ENCODE measurements around the gene TRIM17. TPM values are rescaled to one million over a fixed set of nuclear protein-coding genes. Genes with fewer than 3 reads are reported as not detected.

The TRIM17 gene
- total RNA-seq, 2 donors from 2014 or later: 8.4 to 19.6 TPM

DNA sequence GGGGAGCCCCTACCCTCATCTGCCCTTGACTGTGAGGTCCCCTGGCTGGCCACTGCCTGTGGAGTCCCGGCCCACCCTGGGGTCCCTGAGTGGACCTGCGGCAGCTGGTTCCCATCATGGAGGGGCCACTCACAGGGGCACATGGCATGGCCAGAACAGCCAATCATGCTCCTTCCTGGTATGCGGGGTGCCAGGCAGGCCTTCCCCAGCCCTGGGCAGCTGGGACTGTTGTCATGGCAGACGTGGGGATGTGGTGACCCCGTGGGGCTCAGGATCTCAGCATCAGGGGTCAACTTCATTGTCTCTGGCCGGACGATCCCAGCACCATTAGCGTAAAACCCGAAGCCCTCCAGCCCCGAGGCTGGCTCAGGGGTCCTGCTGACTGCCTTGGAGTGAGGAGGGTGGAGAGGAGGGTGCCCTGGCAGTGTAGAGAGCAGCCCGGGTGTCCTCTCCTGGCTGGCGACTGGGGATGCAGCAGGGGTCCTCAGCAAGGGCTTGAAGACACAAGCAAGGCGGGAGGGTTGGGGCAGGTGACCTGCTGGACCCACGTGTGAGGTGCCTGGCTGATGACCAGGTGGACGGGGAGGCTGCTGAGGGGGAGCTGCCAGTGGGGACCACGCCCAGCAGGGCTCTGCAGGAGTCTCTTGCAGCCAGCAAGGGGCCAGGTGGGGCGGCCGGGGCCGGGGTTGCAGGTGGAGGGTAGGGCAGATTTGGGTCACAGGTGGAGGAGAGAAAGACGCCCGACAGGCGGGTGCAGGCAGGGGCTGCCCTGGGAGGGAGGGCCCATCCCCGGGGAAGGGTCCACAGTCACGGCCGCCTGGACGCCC is 55.1 kb downstream of the TRIM17 start:
- Mint-ChIP-seq H3K27me3 (ENCODE audit: insufficient read depth) (no peaks in the 10 kb centered on the region), H3K4me1 (no peaks in the 10 kb centered on the region), H3K4me3 (no peak overlapping the region), H3K27ac (no peak overlapping the region), H3K9me3 (peaks cover 2% of the 10 kb centered on the region), H3K36me3 (ENCODE audit: low read depth) (no peaks in the 10 kb centered on the region)
- no peaks in the 10 kb centered on the region for H3K36me3 ChIP-seq (ENCODE audit: control insufficient read depth, insufficient read depth, low read length)
- no peaks in the 10 kb centered on the region for H3K4me1 ChIP-seq (ENCODE audit: control insufficient read depth, insufficient read depth, low read length)
- H3K9me3 ChIP-seq (ENCODE audit: control insufficient read depth, low read length): no peaks in the 10 kb centered on the region
- no peak overlapping the region for H3K9ac ChIP-seq (ENCODE audit: extremely low read depth, low read length, poor library complexity, severe bottlenecking)
- H3K4me3 ChIP-seq (ENCODE audit: low read length): no peak overlapping the region
- TF ChIP-seq, protein P1, sequence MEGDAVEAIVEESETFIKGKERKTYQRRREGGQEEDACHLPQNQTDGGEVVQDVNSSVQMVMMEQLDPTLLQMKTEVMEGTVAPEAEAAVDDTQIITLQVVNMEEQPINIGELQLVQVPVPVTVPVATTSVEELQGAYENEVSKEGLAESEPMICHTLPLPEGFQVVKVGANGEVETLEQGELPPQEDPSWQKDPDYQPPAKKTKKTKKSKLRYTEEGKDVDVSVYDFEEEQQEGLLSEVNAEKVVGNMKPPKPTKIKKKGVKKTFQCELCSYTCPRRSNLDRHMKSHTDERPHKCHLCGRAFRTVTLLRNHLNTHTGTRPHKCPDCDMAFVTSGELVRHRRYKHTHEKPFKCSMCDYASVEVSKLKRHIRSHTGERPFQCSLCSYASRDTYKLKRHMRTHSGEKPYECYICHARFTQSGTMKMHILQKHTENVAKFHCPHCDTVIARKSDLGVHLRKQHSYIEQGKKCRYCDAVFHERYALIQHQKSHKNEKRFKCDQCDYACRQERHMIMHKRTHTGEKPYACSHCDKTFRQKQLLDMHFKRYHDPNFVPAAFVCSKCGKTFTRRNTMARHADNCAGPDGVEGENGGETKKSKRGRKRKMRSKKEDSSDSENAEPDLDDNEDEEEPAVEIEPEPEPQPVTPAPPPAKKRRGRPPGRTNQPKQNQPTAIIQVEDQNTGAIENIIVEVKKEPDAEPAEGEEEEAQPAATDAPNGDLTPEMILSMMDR (conservative IDR thresholded peaks at IDR 0.05): no peak
- WGBS, 2 experiments (ENCODE audit: insufficient coverage in 1 of 2, insufficient read length in 1 of 2): 88 to 89% methylated on average over 9 to 26 of the region's 26 CpGs
- no peaks in the 10 kb centered on the region for H3K27me3 ChIP-seq (ENCODE audit: control insufficient read depth, insufficient read depth, low read length, poor library complexity, severe bottlenecking)
- H3K27ac ChIP-seq (ENCODE audit: low read depth, low read length): no peak overlapping the region
- DNase-seq: no peak

DNA sequence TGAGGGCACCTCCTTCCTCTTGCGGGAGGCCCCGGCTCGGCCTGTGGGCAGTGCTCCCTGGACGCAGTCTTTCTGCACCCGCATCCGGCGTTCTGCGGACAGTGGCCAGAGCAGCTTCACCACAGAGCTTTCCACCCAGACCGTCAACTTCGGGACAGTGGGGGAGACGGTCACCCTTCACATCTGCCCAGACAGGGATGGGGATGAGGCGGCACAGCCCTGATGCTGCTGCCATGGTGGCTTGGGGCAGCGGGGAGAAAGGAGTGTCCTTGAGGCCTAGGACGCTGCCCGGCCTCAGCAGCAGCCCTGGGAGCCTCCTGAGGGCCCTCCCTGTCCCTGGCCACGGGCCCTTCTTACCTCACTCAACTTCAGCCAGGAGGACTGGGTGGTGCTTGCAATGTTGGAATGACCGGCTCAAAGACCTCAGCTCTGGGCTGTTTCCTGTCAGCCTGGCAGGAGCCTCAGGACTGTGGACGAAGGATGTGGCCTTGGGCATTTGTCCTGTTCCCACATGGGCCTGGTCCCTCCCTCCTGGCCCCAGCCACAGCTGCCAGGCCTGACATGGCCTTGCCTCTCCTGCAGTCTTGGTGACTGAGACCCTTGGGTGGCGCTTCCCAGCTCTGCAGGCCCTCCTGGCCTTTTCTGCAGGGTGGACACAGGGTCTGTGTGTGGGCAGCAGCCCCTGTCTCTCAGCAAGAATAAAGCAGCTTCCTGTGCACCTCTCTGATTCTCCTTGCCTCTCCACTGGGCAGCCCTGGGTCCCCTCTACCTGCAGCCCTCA is 55.9 kb downstream of the TRIM17 start:
- no peaks in the 10 kb centered on the region for H3K36me3 Mint-ChIP-seq (ENCODE audit: low read depth)
- no peaks in the 10 kb centered on the region for H3K36me3 ChIP-seq (ENCODE audit: control insufficient read depth, insufficient read depth, low read length)
- H3K4me1 Mint-ChIP-seq: no peaks in the 10 kb centered on the region
- H3K9ac ChIP-seq (ENCODE audit: extremely low read depth, low read length, poor library complexity, severe bottlenecking): no peak overlapping the region
- no peak overlapping the region for H3K27ac ChIP-seq (ENCODE audit: low read depth, low read length)
- H3K27me3 ChIP-seq (ENCODE audit: control insufficient read depth, insufficient read depth, low read length, poor library complexity, severe bottlenecking): no peaks in the 10 kb centered on the region
- no peak for DNase-seq
- WGBS, 2 experiments (ENCODE audit: insufficient coverage in 1 of 2, insufficient read length in 1 of 2): 92% methylated on average over 16 to 19 of the region's 19 CpGs
- peaks cover 2% of the 10 kb centered on the region for H3K9me3 Mint-ChIP-seq
- no peaks in the 10 kb centered on the region for H3K9me3 ChIP-seq (ENCODE audit: control insufficient read depth, low read length)
- TF ChIP-seq, protein P1 (conservative IDR thresholded peaks at IDR 0.05): no peak
- H3K27me3 Mint-ChIP-seq (ENCODE audit: insufficient read depth): no peaks in the 10 kb centered on the region
- no peaks in the 10 kb centered on the region for H3K4me1 ChIP-seq (ENCODE audit: control insufficient read depth, insufficient read depth, low read length)
- no peak overlapping the region for H3K27ac Mint-ChIP-seq
- H3K4me3 Mint-ChIP-seq: no peak overlapping the region
- no peak overlapping the region for H3K4me3 ChIP-seq (ENCODE audit: low read length)

DNA sequence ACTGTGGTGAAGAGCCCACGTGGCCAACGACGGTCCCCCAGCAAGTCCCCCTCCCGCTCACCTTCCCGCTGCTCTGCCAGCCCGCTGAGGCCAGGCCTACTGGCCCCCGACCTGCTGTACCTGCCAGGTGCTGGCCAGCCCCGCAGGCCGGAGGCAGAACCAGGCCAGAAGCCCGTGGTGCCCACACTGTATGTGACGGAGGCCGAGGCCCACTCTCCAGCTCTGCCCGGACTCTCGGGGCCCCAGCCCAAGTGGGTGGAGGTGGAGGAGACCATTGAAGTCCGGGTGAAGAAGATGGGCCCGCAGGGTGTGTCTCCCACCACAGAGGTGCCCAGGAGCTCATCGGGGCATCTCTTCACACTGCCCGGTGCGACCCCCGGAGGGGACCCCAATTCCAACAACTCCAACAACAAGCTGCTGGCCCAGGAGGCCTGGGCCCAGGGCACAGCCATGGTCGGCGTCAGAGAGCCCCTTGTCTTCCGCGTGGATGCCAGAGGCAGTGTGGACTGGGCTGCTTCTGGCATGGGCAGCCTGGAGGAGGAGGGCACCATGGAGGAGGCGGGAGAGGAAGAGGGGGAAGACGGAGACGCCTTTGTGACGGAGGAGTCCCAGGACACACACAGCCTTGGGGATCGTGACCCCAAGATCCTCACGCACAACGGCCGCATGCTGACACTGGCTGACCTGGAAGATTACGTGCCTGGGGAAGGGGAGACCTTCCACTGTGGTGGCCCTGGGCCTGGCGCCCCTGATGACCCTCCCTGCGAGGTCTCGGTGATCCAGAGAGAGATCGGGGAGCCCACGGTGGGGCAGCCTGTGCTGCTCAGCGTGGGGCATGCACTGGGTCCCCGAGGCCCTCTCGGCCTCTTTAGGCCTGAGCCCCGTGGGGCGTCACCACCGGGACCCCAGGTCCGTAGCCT is 56.8 kb downstream of the TRIM17 start:
- no peak overlapping the region for H3K27ac ChIP-seq (ENCODE audit: low read depth, low read length)
- H3K36me3 Mint-ChIP-seq (ENCODE audit: low read depth): no peaks in the 10 kb centered on the region
- DNase-seq: no peak
- H3K27me3 Mint-ChIP-seq (ENCODE audit: insufficient read depth): no peaks in the 10 kb centered on the region
- H3K9ac ChIP-seq (ENCODE audit: extremely low read depth, low read length, poor library complexity, severe bottlenecking): no peak overlapping the region
- no peaks in the 10 kb centered on the region for H3K9me3 ChIP-seq (ENCODE audit: control insufficient read depth, low read length)
- peaks cover 2% of the 10 kb centered on the region for H3K9me3 Mint-ChIP-seq
- no peak overlapping the region for H3K4me3 ChIP-seq (ENCODE audit: low read length)
- H3K27ac Mint-ChIP-seq: no peak overlapping the region
- H3K4me3 Mint-ChIP-seq: no peak overlapping the region
- TF ChIP-seq, protein P1 (conservative IDR thresholded peaks at IDR 0.05): no peak
- WGBS, 2 experiments (ENCODE audit: insufficient coverage in 1 of 2, insufficient read length in 1 of 2): 91% methylated on average over 25 to 45 of the region's 45 CpGs
- no peaks in the 10 kb centered on the region for H3K4me1 ChIP-seq (ENCODE audit: control insufficient read depth, insufficient read depth, low read length)
- no peaks in the 10 kb centered on the region for H3K27me3 ChIP-seq (ENCODE audit: control insufficient read depth, insufficient read depth, low read length, poor library complexity, severe bottlenecking)
- no peaks in the 10 kb centered on the region for H3K4me1 Mint-ChIP-seq
- no peaks in the 10 kb centered on the region for H3K36me3 ChIP-seq (ENCODE audit: control insufficient read depth, insufficient read depth, low read length)
